ENCODE results near the gene ING5.

ING5 gene

GRCh38 chr2:241763551-241764274 is 61.9 kb downstream of the ING5 start:
- DNase-seq, result peak; percentile 50

- no peak for DNase-seq
Measured at GRCh38 chr2:241764275-241765241, 62.7 kb downstream of the ING5 start.

GRCh38 chr2:241767464-241768250 is 65.8 kb downstream of the ING5 start:
- DNase-seq, result no peak

- no peak for DNase-seq
Measured at GRCh38 chr2:241768251-241768711, 66.4 kb downstream of the ING5 start.

GRCh38 chr2:241768850-241769249 is 67.0 kb downstream of the ING5 start:
- no peak for DNase-seq

GRCh38 chr2:241769819-241770184 is 68.0 kb downstream of the ING5 start:
- DNase-seq, result no peak

- DNase-seq, result no peak
Measured at GRCh38 chr2:241770185-241770935, 68.5 kb downstream of the ING5 start.

- DNase-seq, result no peak
Measured at GRCh38 chr2:241770936-241771285, 69.1 kb downstream of the ING5 start.

- no peak for DNase-seq
Measured at GRCh38 chr2:241771286-241772062, 69.6 kb downstream of the ING5 start.

- peak; percentile 62 for DNase-seq
Measured at GRCh38 chr2:241772063-241772499, 70.2 kb downstream of the ING5 start.

- DNase-seq, result no peak
Measured at GRCh38 chr2:241773511-241774418, 71.9 kb downstream of the ING5 start.

GRCh38 chr2:241774419-241775222 is 72.8 kb downstream of the ING5 start:
- no peak for DNase-seq

- DNase-seq, result no peak
Measured at GRCh38 chr2:241775223-241776177, 73.7 kb downstream of the ING5 start.

GRCh38 chr2:241776336-241777169 is 74.7 kb downstream of the ING5 start, which contains the start of gene GAL3ST2:
TSS of gene GAL3ST2 (plus strand) at chr2:241776822. CDS start at chr2:241776956, 134 bp downstream.
- DNase-seq, result no peak

GRCh38 chr2:241777170-241777685 is 75.4 kb downstream of the ING5 start:
- no peak for DNase-seq

GRCh38 chr2:241777686-241778627 is 76.1 kb downstream of the ING5 start:
- no peak for DNase-seq
